HepG2 (cell line): Measurements from ENCODE around the gene PRM2. TPM values are rescaled to one million over a fixed set of nuclear protein-coding genes. Genes with fewer than 3 reads are reported as not detected.
A peak's percentile ranks its signal among the peaks of the same experiment; 100 is the strongest.

Experiments used
- ASH2L ChIP-seq: fragments of 300-600, 200-600 bp; sonication (generic); IDR thresholded peaks from 2 replicates; pipeline ENCODE4 v1.7.0; 2017; ENCODE audit warnings: low read depth, mild to moderate bottlenecking, moderate library complexity, mixed read lengths, low read length; ENCODE audit not compliant: insufficient read length
- BRD4 ChIP-seq: sonication (generic); formaldehyde crosslinking; IDR thresholded peaks from 2 replicates; pipeline ENCODE4 v1.4.0; 2020; ENCODE audit warnings: missing genetic modification reagents
- CENPBD1 ChIP-seq: sonication (generic); formaldehyde crosslinking; IDR thresholded peaks from 2 replicates; pipeline ENCODE4 v1.8.0; 2022; ENCODE audit warnings: missing genetic modification reagents, low read depth, mild to moderate bottlenecking, borderline replicate concordance
- GPN1 ChIP-seq: sonication (generic); formaldehyde crosslinking; IDR thresholded peaks from 2 replicates; pipeline ENCODE4 v1.5.1; 2020; ENCODE audit warnings: missing genetic modification reagents, borderline replicate concordance
- MNT ChIP-seq: fragments of 450-650 bp; IDR thresholded peaks from 2 replicates; pipeline ENCODE4 v1.6.1; 2016
- NFE2 ChIP-seq: sonication (generic); formaldehyde crosslinking; IDR thresholded peaks from 2 replicates; pipeline ENCODE4 v1.4.0; 2020; ENCODE audit warnings: missing genetic modification reagents
- POLR2A ChIP-seq, 2 experiments: IDR thresholded peaks; 2 replicates each; pipeline ENCODE4 v1.6.1; 2011; ENCODE audit warnings: low read depth in 2 of 2, low read length in 2 of 2, mild to moderate bottlenecking in 1 of 2, moderate library complexity in 1 of 2; ENCODE audit not compliant: insufficient read depth in 1 of 2
- SAFB2 ChIP-seq: sonication (generic); formaldehyde crosslinking; IDR thresholded peaks from 2 replicates; pipeline ENCODE4 v1.5.1; 2020; ENCODE audit warnings: missing genetic modification reagents, low read depth, mild to moderate bottlenecking, borderline replicate concordance
- XBP1 ChIP-seq: sonication (generic); formaldehyde crosslinking; IDR thresholded peaks from 2 replicates; pipeline ENCODE4 v1.5.0; 2020; ENCODE audit warnings: missing genetic modification reagents
- ZBTB21 ChIP-seq: sonication (generic); formaldehyde crosslinking; IDR thresholded peaks from 2 replicates; pipeline ENCODE4 v1.4.0; 2020; ENCODE audit warnings: missing genetic modification reagents
- ZHX2 ChIP-seq, 2 experiments: sonication (generic) in 1 of 2; formaldehyde crosslinking in 1 of 2; IDR thresholded peaks; 2 replicates each; pipeline versions ENCODE4 v1.6.1 to v1.9.0; 2014 to 2022; ENCODE audit warnings: antibody characterized with exemption in 1 of 2, borderline replicate concordance in 1 of 2, inconsistent platforms in 1 of 2, low read depth in 1 of 2, missing genetic modification reagents in 1 of 2
- ZNF275 ChIP-seq: sonication (generic); formaldehyde crosslinking; IDR thresholded peaks from 2 replicates; pipeline ENCODE4 v1.8.0; 2022; ENCODE audit warnings: missing genetic modification reagents, mild to moderate bottlenecking, inconsistent platforms, borderline replicate concordance
- ZNF570 ChIP-seq: sonication (generic); formaldehyde crosslinking; IDR thresholded peaks from 2 replicates; pipeline ENCODE4 v1.4.0; 2020; ENCODE audit warnings: mild to moderate bottlenecking, missing genetic modification reagents, borderline replicate concordance
- ZSCAN5A ChIP-seq: sonication (generic); formaldehyde crosslinking; IDR thresholded peaks from 2 replicates; pipeline ENCODE4 v1.8.0; 2022; ENCODE audit warnings: mild to moderate bottlenecking, missing genetic modification reagents, borderline replicate concordance
- ZUFSP ChIP-seq: sonication (generic); formaldehyde crosslinking; IDR thresholded peaks from 2 replicates; pipeline ENCODE4 v1.9.0; 2021; ENCODE audit warnings: missing genetic modification reagents, mild to moderate bottlenecking, borderline replicate concordance
- polyA plus RNA-seq, 8 experiments: library from polyadenylated mRNA; depleted of rRNA in 3 of 8; stranded (reverse) in 7 of 8; unstranded in 1 of 8; fragments of >200 nt; fragmentation: Illumina TruSeq in 4 of 8; extraction: Trizol in 4 of 8; gene quantifications; 2 replicates each; pipeline versions ENCODE4 v1.2.1 to v1.2.3, GENCODE V29; 2011 to 2016; ENCODE audit warnings: low read depth in 4 of 8, missing spikeins in 1 of 8, mixed read lengths in 1 of 8; ENCODE audit not compliant: insufficient read depth in 1 of 8
- total RNA-seq, 5 experiments: library from RNA; depleted of rRNA; stranded (reverse); fragments of >200 nt; fragmentation: Illumina TruSeq; extraction: Trizol; gene quantifications; 2 replicates each; pipeline ENCODE4 v1.2.3, GENCODE V29; 2016; ENCODE audit warnings: low read depth in 1 of 5

PRM2 gene
- total and polyA plus RNA-seq, 2 of the 13 experiments (the other 11 are each of a cell fraction or from before 2014, with no cell fraction given), result 0.54 TPM; not detected in 1

- TF ChIP-seq BRD4 (CRISPR knock-in tag), result peak; percentile 92; the same call in 1 of the 2 replicates
- 0 out of 4 replicates have a peak, but pooled peaks have one; percentile 31 to 50 for TF ChIP-seq POLR2A (IDR thresholded peaks at IDR 0.05; ENCODE audit: insufficient read depth in 1 of 2, low read depth in 2 of 2, low read length in 2 of 2)
- no peak for TF ChIP-seq GPN1 (CRISPR knock-in tag)
- TF ChIP-seq NFE2, result peak; percentile 34; the same call in 1 of the 2 replicates
- TF ChIP-seq SAFB2, result peak; percentile 85; the same call in 1 of the 2 replicates
- TF ChIP-seq ZSCAN5A (CRISPR knock-in tag), result 0 out of 2 replicates have a peak, but pooled peaks have one; percentile 13
- TF ChIP-seq ZUFSP (CRISPR knock-in tag), result no peak
- no peak for TF ChIP-seq MNT
- TF ChIP-seq ZHX2 (IDR thresholded peaks at IDR 0.05; ENCODE audit: low read depth), result peak; percentile 71
- no peak for TF ChIP-seq ZHX2 (CRISPR knock-in tag; IDR thresholded peaks at IDR 0.05; ENCODE audit: borderline replicate concordance)
- TF ChIP-seq CENPBD1 (CRISPR knock-in tag), result no peak
- no peak for TF ChIP-seq ASH2L
- TF ChIP-seq ZNF570 (CRISPR knock-in tag), result no peak
- no peak for TF ChIP-seq XBP1
- no peak for TF ChIP-seq ZBTB21 (CRISPR knock-in tag)
- TF ChIP-seq ZNF275 (CRISPR knock-in tag), result peak; percentile 61; the same call in 1 of the 2 replicates
These were observed 21.3 kb upstream of the PRM2 start (continued) for GRCh38 chr16:11297492-11298142.
